GM18867 (cell line): ENCODE data around the gene CELF2.

Experiments used
- ATAC-seq: cut with Tn5 transposase; IDR thresholded peaks from one replicate; pipeline ENCODE4 v1.9.1; 2021; ENCODE audit warnings: mild to moderate bottlenecking, moderate library complexity; ENCODE audit not compliant: unreplicated experiment

The CELF2 gene

DNA sequence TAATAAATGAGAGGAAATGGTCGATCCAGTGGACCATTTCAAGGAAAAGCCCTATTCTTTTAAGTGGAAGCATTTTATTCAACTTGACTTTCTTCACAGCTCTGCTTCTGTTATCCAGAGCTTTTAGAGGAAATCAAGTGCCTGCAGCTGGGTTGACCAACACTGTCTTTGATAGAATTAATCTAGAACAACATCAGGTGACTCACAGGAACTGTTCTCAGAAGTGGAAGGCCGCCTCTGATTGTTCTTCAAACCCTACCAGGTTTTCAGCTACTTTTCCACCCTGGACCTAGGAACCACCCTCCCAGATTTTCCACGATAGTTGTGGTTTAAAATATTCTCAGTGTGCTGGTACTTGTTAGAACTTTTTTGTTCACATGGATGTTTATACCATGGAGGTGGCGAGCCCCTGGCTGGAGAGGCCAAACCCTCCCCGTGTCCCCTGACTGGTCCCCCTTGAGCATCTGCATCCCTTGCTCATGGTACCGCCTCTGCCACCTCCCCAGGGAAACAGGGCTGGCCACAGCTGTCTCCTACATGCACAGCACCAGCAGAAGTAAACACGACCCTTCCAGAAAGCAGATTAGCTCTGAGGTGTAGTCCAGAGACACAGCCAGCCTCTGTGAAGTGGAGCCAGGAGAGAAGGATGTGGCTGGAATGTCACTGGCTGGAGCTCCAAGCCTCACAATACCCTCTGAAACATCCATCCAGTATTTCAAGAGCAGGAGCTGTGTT lies 300.4 kb downstream of the CELF2 start:
- no peak for ATAC-seq

GRCh38 chr10:11318826-11319598 lies 301.3 kb downstream of the CELF2 start:
- ATAC-seq = no peak

DNA sequence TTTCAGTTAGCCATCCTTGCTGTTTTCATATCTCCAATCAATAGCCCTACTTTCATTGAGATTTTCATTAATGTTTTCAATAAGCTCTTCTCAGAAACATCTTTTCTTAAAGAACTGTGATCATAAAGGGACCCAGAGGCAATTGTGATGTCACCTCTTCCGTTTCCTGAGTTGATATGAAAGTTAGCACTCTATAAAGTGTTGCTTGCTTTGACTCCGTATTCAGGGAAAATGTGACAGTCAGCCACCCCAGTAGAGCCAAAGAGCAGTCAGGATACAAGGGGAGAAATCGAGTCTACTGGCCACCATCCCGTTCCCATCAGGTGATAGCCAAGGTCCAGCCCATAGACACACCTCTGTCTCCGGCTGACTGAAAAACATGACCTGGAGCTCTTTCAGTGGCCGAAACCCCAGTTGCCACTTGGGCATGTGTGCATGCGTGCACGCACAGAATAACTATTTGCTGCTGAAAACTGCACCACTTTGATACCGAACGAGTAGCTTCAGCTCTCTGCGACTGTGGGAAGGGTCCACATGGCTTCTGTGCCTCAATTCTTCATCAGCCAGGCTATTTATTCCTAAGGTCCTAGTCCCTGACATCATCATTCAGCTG lies 302.4 kb downstream of the CELF2 start:
- no peak for ATAC-seq

DNA sequence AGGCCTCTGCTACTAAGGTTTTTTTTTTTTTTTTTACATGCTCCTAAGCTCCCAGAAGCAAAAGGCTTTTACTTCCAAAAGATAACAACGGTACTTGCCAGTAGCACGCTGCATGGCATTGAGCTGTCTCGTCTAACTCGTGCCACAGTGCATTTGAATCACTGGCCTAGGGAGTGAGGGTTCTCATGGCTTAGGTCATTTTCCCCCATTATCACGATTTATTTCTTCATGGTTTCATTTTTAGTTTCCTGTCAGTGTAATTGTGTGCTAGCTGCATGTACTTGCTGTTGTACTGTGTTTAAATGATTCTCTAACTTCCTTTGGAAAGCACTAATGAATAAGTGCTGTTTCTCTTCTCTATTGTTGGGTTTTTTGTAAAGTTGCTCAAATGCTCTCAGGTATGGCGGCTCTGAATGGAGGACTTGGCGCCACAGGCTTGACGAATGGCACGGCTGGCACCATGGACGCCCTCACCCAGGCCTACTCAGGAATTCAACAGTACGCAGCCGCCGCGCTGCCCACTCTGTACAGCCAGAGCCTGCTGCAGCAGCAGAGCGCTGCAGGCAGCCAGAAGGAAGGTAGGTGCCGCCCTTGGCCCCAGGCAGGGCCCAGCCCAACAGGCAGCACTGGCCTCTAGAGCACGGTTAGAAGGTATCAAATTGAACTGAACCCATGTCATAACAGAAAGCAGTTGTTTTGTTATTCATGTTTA lies 303.3 kb downstream of the CELF2 start:
- ATAC-seq = no peak

- ATAC-seq = no peak
These were observed 305.0 kb downstream of the CELF2 start for GRCh38 chr10:11322698-11323097.

DNA sequence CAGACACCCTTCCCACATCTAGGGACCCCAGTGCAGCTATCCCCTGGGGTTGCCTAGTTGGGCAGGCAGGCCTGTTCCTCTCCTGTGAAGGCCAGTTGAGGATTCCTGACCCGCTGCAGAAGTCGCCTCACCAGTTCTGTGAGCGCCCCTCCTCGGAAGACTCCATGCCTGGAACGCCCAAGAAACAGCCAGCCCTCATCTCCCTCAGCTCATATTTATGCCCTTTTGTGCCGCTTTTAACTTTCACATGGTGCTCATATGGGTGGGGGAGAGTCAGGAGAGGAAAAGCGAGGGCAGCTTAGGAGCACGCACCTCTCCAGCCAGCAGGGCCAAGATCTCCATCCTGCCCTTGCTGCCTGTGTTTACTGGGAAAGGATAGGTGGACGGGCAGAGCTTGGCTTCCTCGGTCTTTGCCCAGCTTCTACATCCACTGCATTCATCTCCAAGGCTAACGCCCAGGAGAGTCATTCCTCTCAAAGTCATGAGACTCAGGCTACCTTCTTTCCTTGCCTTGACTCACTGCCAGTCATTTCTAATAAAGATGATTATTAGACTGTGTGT lies 307.2 kb downstream of the CELF2 start:
- no peak for ATAC-seq

DNA sequence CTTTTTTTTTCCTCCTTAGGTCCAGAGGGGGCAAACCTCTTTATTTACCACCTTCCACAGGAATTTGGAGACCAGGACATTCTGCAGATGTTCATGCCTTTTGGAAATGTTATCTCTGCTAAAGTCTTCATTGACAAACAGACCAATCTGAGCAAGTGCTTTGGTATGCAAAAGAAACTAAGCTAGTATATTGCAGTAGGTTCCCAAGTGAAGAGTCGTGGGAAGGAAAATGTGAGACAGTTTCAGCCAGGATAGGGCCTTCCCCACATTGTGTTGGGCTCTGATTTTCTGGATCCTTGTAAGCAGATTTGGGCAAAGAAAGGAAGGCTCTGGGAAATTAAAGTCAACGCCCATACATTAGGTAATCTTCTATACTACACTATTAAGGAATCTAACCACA lies 308.1 kb downstream of the CELF2 start:
- ATAC-seq = no peak

GRCh38 chr10:11326241-11326640 lies 308.6 kb downstream of the CELF2 start:
- ATAC-seq = no peak

- ATAC-seq = no peak
These were observed 309.4 kb downstream of the CELF2 start for GRCh38 chr10:11326913-11327616.

- no peak for ATAC-seq
These were observed 310.8 kb downstream of the CELF2 start for GRCh38 chr10:11328264-11329061.

DNA sequence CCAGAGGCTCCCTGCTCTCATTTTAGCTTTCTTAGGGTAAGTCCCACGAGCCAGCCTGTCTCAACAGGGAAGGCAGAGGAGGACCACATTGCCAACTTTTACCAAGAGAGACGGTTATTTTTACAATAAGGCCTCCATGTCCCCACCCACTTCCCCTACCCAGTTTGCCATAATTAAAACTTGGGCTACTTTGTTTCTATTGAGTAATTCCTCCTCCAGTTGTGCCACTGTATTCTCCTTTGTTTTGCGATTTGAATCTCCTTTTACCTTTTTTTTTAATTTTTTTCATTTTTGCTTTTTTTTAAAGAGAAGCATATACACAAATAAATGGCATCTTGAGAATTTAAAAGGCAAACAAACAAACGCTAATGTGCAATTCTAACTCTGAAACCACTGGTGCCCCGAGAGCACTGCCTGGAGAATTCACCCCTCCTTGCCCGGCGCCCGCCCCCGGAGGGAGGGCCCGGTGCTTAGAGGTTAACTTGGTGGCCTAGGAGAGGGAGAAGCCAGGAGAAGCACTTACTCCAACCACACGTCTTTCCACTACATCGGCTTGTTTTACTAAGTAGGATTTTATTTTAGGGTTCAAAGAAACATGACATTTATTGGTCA lies 311.5 kb downstream of the CELF2 start:
- no peak for ATAC-seq

DNA sequence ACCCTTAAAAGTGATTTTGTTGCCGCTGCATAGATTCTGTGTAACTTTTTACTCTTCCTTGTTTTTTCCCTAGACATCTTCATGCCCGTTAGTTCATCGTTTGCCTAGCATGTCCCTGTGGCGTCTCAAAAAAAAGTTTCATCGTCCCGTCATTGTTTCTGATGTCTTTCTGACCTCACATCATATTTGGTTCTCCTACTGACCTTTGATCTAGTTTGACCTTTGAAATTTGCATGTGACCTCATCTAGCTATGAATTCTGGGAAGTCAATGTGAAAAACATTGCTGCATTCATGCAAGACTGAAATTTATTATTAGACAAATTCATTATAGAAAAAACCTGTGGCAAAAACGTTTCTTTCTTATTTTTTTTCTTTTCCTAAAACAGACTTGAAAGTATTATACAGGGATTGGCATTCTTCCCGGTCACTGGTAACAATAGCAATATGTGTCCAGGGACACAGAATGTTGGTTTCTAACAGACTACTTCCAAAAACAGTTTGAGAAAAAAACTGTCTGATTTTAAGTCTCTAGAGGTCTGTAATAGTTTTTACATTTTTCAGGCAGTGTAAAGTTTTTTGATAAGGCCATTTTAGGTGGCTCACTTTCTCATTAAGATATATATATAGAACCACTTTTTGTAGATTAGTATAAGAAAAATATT lies 312.8 kb downstream of the CELF2 start:
- no peak for ATAC-seq

DNA sequence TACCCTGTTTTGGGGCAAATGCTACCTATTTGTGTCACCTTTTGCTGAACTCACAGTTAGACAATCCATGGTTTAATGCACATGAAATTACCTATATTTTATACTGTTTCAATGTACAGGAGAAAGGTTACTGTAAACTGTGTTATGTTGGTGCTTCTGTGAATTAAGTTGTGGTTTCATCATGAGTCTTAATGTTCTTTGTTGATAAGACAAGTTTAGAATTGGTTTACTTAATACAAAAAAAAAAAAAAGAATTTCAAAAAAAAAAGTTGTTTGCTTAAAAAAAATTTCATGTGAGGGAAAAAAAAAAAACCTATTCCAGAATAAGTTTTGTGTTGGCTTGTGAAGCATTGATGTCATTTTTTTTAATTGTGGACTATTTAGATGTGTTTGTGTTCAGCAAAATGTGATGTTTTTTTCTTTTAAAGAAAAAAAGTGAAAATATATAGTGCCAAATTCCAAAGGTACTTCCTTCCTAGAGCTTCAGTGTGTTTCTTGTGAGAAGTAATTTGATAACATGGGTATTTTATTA lies 313.4 kb downstream of the CELF2 start:
- no peak for ATAC-seq

- no peak for ATAC-seq
These were observed 314.1 kb downstream of the CELF2 start for GRCh38 chr10:11331726-11332125.

DNA sequence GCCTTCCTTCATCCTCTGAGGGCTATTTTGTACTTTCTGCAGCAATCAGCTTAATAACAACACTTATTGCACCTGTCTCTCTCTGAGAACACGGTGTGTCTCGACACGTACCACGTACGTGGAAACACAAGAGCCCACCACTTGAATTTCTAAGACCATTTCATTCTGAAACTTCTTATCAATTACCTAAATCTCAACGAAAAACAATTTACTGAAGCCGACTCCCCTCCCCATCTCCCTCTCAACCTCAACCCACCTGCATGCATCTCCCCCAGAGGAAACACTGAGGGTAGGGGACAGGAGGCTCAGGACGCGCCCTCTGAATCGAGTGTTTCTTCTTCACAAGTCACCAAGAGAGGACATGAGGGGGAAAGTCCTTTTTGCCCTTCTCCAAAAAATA lies 315.2 kb downstream of the CELF2 start:
- ATAC-seq = no peak

- ATAC-seq = no peak
These were observed 316.8 kb downstream of the CELF2 start for GRCh38 chr10:11334436-11334835.

GRCh38 chr10:11335167-11335652 lies 317.5 kb downstream of the CELF2 start:
- ATAC-seq = no peak

- ATAC-seq = no peak
These were observed 318.3 kb downstream of the CELF2 start for GRCh38 chr10:11335881-11336430.
